Left hindlimb (tissue), 1 donor: ENCODE results near the gene CMYA5.
"Not testable (repeated sequence)": the region's sequence is repeated elsewhere in the genome, so short reads cannot be mapped to it uniquely, and the experiment has no call there.

Experiments
- DNase-seq: peaks from one replicate; pipeline ENCODE4 v3.0.0-alpha.2; 2018

CMYA5 gene

DNA sequence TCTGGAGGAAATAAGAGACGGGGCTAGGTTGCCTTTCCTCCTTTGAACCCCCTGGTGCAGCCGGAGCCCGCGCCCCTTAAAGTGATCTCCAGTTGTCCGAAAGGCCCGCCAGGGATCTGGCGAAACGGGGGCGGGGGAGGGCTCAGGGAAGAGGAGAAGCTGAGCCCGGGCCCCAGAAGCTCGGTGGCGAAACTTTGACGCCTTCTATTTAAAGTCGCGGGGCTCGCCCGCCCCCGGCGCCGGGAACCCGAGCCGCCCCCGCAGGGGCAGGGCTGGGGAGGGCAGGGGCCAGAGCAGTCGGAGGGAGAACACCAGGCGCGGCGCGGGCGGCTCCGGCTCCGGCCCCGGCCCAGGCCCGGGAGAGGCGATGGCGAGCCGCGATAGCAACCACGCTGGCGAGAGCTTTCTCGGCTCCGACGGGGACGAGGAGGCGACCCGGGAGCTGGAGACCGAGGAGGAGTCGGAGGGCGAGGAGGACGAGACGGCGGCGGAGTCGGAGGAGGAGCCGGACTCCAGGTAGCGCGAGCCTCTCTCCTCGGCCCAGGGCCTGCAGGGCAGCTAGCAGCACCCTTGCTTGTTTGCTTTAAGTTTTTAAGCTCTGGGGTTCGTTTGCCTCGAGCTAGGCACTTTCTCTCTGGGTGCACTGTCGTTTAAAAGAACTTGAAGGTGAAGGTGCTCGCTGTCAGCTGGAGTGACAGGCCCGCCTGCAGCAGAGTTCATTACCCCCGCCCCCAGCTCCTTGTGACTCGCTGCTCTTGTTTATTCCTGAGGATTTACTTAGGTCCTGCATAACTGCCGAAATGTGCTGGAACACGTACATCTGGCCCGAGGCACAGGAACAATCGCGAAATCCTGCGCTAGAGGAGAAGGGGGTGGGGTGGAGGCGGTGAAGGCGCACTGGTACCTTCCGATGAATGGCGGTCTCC lies at the start of gene CMYA5:
Gene CMYA5 (plus strand): TSS at position 296 of the 926 bp plus-strand sequence. CDS start 72 bp downstream, at position 368.
- peak; percentile 68 for DNase-seq

DNA sequence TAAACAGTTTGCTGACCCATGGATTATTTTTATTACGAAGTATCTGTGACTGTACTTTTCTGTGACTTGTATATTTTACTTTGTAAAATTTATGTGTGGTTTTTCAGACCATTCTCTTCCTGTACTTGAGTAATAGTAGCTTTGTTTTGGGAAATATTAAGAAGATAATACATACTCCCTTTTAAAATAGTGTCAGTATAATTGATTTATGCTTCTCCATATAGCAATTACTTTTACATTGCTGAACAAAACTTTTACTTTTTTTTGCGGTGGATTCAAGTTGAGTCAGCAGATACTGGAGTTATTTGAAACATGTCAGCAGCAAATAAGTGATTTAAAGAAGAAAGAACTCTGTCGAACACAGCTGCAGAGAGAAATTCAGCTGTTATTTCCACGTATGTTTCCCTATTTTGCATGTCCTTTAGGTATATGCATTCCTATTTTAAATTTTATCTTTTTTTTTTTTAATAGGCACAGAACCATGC lies 49.0 kb upstream of the CMYA5 start:
- no peak for DNase-seq

DNA sequence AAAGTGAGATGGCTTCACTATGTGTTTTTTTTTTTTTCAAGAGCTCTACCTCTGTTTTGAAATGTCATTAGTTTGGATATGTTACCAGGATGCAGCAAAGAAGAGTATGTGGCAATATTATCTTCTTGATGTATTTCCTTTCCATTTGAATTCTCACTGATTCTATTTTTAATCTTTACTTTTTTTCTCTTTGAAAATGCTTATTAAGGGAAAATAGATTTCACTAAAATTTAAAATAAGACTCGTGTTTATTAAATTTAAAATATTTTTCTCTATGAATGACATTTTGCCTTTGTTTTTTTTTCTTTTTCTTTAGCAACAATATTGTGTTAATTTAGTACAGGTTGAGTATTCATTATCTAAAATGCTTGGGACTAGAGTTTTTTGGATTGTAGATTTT lies 48.2 kb upstream of the CMYA5 start:
- DNase-seq, result no peak

DNA sequence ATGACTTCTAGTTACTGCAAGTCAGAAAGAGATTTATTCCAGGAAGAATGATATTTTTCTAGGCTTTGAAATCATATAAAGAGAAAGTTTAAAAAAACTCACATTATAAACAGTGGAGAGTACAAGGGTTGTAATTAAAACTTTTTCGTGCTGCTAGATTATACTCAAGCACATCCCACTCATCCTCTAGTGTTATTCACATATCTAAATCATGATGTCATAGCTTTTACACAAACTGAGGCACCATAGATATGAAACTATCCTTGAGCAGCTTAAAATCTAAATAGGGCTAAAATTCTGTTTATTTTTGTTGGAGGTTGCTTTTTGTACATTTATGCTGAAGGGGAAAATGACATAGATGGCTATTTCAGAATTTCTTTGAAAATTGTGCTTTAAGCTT lies 47.4 kb upstream of the CMYA5 start:
- DNase-seq, result no peak

DNA sequence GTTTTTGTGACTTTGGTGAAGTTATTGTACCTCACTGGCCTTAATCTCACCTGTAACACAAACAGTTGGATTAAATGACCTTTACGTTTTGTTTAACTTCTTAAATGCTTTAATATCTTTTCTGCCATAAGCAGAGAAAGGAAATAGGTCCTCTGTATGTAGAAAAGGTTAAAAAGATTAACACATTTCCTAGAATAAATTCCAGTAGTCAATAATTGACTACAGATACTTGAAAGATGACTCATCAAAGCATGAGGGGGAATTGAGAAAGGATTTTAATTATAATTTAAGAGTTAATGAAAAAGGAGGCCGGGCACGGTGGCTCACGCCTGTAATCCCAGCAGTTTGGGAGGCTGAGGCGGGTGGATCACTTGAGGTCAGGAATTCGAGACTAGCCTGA lies 35.8 kb upstream of the CMYA5 start:
- DNase-seq, result no peak

DNA sequence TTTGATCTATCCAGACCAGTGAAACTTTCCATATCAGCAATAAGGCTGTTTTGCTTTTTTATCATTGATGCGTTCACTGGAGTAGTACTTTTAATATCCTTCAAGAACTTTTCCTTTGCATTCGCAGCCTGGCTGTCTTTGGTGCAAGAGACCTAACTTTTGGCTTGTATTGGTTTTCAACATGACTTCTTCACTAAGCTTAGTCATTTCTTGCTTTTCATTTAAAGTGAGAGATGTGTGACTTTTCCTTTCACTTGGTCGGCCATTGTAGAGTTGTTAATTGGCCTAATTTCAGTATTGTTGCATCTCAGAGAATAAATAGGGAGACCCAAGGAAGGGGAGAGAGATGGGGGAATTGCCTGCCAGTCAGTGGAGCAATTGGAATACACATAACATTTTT lies 26.4 kb upstream of the CMYA5 start:
- no peak for DNase-seq

DNA sequence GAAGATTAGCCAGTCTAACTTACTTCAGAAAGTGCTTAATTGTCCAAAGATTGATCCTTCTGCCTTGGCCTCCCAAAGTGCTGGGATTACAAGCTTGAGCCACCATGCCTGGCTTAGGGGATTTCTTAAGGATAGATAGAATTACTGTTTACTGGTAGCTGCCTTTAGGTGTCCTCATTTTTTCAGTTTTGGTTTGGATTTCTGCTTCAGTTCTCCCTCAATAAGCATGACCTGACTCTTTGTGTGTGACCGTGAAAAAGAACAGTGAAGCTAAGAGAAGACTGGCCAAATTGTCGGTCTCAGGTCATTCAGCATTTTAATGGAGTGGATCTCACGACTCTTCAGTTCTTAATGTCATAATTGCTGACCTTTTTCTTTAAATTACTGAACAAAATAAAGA lies 22.9 kb upstream of the CMYA5 start:
- no peak for DNase-seq

DNA sequence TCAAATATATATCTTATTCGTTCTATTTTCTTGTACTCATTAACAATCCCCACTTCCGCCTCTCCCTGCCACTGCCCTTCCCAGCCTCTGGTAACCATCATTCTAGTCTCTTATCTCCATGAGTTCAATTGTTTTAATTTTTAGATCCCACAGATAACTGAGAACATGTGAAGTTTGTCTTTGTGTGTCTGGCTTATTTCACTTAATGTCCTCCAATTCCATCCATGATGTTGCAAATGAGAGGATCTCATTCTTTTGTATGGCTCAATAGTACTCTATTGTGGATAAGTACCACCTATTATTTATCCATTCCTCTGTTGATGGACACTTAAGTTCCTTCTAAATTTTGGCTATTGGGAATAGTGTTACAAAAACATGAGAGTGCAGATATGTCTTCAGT lies 17.2 kb upstream of the CMYA5 start:
- no peak for DNase-seq

DNA sequence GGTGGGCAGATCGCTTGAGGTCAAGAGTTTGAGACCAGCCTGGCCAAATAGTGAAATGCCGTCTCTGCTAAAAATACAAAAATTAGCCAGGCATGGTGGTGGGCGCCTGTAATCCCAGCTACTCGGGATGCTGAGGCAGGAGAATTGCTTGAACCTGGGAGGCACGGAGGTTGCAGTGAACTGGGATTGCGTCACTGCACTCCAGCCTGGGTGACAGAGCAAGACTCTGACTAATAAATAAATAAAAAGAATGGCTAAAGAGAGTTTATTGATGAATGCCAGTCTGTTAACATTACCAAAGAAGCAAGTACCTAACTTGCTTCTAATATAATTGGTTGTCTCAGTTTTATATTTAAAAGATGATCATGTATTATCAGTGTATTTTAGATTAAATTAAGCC lies 13.3 kb upstream of the CMYA5 start:
- not testable (repeated sequence) for DNase-seq

DNA sequence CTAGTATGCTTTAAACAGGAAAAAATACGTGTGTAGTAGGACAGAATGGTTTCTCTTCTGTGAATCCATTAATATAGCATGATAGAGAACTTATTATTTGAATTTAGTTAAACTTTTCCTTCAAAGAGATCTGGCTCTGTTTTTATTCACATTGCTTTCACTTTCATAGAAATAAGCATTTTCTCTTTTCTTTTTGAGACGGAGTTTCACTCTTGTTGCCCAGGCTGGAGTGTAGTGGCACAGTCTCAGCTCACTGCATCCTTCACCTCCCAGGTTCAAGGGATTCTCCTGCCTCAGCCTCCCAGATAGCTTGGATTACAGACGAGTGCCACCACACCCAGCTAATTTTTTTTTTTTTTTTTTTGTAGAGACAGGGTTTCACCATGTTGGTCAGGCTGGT lies 7.5 kb upstream of the CMYA5 start:
- not testable (repeated sequence) for DNase-seq

DNA sequence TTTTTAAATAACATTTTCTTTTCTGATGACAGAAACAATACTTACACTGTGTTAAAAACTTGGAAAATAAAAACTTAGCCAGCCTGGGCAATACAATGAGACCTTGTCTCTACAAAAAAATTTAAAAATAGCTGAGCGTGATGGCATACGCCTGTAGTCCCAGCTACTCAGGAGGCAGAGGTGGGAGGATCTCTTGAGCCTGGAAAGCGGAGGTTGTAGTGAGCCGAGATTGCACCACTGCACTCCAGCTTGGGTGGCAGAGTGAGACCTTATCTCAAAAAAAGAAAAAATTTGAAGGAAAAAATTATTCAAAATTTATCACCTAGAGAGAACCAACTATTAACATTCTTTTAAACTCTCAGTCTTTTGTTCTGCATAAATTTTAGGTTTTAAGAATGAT lies 4.9 kb upstream of the CMYA5 start:
- no peak for DNase-seq

DNA sequence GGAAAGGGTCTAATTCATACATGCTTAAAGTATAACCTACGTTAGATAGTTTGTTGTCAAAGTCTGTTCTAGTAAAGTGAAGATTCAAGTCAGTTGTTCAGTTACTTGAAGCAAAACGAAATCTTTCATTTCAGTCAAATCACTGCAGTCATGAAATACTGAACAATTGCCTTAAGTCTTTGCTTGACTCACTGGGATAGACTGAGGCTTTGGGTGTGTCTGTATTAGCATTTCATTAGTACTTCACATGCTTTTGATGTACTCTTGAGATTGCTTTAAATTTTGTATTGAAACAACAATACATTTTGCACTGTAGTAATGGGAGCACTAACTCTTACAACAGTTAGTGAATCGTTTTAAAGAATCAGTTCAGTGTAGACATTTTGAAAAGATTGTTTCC lies 4.0 kb upstream of the CMYA5 start:
- DNase-seq, result no peak

DNA sequence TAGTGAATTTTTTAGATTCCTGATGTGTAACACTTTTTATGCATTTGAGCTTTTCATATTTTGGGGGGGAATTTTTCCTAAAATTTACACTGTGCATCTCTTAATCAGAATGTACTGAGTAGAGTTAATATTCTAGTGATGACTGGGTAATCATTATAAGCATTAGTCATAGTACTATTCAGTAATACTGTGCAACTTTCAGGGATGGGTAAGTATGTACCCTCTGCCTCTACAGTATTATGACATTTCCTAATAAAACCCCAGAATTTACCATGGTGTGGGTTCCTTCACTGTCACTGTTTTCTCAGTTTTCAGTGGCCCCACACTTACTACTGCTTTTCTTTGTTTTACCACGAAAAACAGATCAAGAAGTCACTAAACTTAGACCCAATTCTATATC lies 2.8 kb upstream of the CMYA5 start:
- DNase-seq, result no peak

DNA sequence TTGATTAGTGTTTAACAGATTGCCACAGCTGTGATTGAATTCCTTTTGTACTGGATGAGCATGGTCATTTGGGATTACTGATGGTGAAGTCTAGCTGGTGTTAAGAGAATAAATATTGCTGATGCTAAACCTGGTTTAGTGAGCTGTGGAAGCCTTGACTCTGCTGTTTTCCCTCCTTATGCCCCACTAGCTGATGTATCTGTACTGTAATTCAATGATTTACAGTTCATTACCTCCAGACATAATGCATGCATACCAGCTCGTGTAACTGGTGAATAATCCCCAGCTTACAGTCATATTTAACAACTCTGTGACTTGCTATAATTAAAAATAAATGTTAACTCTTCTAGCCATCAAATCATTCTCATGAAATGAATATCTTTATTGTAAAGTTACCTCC lies 1.7 kb upstream of the CMYA5 start:
- no peak for DNase-seq

DNA sequence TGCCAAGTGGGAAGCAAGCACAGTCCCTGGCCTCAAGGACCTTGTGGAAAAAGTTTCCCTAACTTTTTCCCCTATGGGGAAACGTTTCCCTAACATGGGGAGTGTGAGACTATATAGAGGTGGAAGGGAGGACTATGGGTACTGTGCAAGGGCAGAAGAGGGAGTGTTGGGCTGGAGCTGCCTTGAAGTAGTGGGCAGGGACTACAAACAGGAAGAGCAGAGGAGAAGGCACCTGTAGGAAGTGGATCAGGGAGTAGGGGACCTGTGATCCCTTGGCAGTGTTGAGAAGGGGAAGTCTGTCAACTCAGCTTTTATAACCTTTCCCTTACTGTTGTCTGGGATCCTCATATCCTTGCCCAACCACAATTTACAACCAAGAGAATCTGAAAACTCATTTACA lies 1.4 kb downstream of the CMYA5 start:
- no peak for DNase-seq

DNA sequence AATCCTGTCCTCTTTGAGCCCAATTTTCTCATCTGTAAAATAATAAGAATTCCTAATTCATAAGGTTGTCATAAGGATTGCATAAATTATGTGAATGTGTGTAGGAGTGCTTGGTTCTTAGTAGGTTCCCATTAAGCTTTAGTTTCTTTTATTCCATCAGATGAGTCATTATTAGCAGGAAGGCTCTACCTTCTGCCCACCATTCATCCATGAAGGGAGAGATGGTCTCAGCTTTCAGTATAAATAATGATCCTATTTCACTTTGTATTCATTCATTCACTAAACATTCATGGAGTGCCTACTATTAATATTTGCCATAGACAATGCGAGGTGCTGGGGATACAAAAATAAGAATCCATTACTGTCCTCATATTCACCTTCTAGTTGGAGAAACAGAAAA lies 3.0 kb downstream of the CMYA5 start:
- DNase-seq, result no peak

DNA sequence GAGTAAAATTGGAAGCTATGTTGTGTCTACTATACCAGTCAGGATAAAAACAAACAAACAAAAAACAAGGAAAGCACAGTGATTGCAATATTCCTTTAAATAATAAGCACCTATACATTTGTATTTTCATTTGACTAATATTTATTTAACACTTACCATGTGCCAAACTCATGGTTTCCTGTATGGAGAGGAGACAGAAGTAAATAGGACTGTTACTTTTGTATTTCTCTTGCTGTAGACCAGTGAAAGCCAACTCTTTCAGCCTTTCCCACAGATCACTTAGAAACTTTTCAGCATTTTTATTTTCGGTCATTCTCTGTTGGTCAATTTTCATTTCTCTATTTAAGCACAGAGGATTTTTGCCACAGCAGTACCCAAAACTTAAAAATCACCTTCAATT lies 4.5 kb downstream of the CMYA5 start:
- DNase-seq, result no peak

DNA sequence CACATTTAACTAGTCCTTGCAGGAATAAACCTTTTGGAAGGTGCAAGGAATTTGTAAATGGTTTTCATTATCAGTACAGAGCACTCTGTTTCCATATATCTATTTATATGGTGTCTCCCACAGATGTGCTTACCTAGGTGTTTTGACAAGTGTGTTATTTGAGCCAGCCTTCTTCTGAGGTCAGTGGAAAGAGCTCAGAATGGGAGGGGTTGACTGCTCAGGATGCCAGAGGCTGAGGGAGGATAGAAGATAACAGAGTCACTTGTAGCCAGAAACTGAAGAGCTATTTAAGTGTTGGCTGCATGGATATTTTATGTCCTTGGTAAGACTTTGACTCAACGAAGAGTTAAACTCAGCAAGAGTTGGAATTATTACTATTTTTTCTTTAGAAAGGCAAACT lies 5.0 kb downstream of the CMYA5 start:
- no peak for DNase-seq

DNA sequence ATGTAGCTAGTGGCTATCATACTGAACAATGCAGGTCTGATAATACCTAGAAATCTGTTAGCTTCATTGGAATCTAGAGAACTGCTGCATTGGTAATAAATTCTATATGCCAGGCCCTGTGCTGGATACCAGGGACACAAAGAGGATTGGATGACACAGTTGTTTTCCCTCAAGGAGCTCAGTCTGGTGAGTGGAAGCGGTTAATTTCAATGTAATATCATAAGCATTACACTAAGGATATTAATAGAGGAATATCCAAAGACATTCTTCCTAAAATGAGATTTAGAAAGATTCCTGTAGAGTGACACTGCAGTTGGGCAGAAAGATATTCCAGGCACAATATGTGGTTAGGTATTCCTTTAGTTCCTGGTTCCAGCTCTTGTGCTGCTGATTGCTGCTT lies 5.9 kb downstream of the CMYA5 start:
- no peak for DNase-seq

DNA sequence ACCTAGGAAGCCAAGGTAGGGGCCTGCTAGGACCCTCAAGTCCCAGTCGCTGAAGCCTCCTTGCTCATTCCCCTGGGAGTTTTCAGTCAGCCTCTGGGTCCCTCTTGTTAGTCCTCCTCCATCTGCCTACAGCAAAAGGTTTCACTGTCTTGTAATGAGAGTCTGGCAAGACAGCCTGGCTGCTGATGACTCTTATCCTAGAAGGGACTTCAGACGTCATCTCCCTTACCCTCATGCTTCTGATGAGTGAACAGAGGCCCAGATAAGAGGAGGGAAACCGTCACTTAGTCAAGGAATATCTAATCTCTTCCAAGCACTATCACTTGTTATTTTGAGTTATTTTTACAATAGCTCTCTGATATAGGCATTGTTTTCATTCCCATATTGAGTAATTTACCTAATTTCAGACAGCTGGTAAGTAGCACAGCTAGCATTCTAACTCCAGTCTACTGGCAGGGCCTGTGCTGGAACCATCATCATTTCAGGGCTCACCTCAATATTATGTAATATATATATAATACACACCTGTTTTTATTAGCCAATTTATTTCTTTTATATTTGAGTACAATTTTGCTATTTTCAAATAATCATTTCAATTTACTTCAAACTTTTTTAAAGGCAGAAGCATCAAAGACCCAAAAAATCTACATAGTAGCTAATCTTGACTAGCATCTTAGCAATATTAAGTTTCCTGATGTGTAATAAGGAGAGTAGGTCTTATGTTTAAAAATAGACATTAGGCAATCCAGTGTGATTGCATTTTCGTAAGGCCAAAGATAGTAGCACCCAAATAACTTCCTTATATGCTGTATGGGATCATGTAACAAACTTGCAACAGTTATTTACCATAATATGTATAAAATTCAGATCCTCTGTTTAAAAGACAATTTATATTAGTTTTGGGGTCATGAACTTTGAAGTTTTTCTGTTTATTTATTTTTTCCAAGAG lies 7.9 kb downstream of the CMYA5 start:
- DNase-seq, result no peak

DNA sequence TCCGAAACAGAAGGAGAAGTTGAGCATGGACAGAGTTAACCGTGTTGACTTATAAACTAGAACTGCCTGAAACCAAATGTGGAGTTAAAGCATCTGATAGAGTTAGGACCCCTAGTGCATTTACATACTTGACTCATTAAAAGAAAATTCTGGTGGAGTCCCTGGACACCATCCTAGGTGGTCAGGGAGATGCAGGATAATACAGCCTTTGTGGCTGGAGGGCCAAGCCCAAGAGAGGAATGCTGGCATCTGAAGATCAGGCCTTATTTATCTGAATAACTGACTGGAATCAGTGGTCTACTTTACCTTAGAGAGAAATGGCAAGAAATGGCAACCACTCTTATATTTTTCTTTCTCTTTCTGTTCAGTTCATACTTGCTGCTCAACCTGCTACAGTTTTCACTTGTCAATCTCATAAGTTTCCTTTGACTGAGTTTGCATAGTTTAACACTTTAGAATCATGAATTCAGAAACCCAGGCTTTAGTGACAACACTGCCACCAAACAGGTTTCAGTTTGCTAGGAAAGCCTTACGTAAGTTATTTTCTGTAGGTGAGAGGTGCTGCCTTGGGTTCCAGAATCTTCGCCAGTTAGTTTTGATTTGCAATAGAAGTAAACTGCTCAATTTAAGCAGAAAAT lies 10.2 kb downstream of the CMYA5 start:
- no peak for DNase-seq

DNA sequence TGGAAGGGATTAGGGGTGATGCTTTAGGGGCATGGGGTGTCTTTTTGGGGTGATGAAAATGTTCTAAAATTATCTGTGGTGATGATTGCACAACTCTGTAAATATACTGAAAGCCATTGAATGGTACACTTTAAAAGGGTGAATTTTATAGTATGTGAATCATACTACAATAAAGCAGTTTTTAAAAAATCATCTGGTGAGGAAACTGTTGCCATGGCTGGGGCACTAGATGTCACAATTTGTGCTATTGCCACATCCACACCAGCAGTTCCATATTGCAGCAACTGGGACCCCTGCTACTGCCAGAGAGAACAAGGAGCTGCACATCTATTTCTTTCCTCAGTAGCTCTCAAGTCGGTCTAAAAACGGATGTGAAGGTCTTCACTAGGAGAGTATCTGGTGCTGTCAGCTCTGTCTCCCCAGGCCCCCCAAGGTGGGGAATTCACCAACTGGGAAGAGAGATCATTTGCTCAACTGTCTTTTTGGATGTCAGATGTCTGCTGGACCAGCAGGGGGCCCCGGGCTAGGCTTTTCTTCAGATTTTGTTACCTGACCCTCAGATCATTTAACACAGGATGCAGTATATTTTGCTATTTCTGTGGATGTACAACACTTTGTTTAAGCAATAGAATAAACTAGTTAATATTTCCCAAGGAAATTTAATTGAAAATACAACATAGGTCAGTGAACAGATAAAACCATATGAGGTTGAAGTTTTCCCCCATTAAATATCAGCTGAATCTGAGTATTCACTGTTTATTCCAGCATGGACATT lies 13.2 kb downstream of the CMYA5 start:
- DNase-seq, result no peak

DNA sequence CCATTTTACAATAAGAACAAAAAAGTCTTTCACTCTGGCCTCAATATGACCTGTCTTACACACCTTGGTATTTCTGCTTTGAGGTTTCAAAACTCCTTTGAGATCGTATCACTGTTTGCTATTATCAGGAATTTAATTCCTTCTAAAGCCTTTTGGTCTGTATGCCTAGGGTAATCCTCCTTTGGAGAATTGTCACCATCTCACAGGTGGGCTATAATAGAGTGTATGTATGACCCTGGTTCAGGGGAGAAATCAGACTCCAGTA lies 13.7 kb downstream of the CMYA5 start:
- no peak for DNase-seq
